Measurements from ENCODE around the gene DRGX.

Gene DRGX

DNA sequence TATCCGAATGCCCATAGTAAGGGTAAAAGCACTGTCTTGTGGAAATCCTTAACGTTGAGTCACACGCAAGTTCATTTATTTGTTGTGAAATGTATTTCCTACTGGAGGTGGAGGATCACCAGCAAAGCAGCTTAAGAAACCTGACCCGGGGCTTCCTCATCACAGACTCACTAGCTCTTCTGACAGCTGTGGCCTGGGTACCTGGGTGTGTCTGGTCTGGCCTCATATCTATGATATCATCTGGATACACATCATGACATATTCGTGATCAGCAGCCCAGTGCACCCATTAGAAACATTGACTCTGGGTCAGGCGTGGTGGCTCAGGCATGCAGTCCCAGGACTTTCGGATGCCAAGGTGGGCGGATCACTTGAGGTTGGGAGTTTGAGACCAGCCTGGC lies 8.8 kb downstream of the DRGX start:
- no peaks in the 10 kb centered on the region for H3K9me3 ChIP-seq (replicated peaks in 1 of 11)
- H3K9ac ChIP-seq, result no peak overlapping the region
- H4K20me1 ChIP-seq, result peaks cover 0 to 4% (median 0%) of the 10 kb centered on the region in 11 experiments; a peak in 1 of 22 replicates
- H3K4me2 ChIP-seq, result no peak overlapping the region
- no peak overlapping the region for H3K4me3 ChIP-seq
- H3K27ac ChIP-seq, result no peak overlapping the region
- no peak for TF ChIP-seq Cebpa-rat (IDR thresholded peaks at IDR 0.05)
- no peaks in the 10 kb centered on the region for H3K27me3 ChIP-seq
- H3K4me1 ChIP-seq, result peaks cover 0 to 17% (median 12%) of the 10 kb centered on the region in 10 experiments; a peak in 17 of 20 replicates
- no peaks in the 10 kb centered on the region for H3K36me3 ChIP-seq

GRCh38 chr10:49385939-49386922 lies 9.7 kb downstream of the DRGX start:
- Histone ChIP-seq H4K20me1 (peaks cover 0 to 4% (median 0%) of the 10 kb centered on the region in 11 experiments; a peak in 2 of 22 replicates), H3K36me3 (no peaks in the 10 kb centered on the region), H3K9me3 (replicated peaks in 1 of 11) (no peaks in the 10 kb centered on the region), H3K9ac (no peak overlapping the region), H3K27ac (no peak overlapping the region), H3K4me2 (no peak overlapping the region), H3K4me1 (peaks cover 0 to 25% (median 20%) of the 10 kb centered on the region in 10 experiments; a peak in 17 of 20 replicates), H3K4me3 (no peak overlapping the region), H3K27me3 (no peaks in the 10 kb centered on the region)
- TF ChIP-seq Cebpa-rat (IDR thresholded peaks at IDR 0.05), result no peak

- no peak overlapping the region for H3K4me3 ChIP-seq
Observed at GRCh38 chr10:49384268-49384953, 11.5 kb downstream of the DRGX start.

DNA sequence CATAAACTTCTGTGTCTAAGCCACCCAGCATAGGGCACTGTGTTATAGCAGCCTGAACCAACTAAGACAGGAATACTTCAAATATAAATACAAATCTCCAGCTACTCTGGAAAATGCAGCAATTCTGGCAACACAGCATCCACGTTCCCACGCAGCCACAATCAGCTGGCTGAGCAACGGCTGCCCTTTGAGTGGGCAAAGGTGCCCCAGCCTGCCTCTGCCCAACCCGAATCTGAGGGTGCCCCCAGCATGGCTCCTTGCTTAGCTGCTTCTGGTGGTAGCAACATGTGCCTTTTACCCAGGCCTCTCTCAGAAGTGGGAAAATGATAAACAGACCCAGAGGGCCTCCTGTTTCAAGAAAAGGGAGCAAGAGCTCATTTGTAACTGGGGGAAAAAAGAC lies 12.0 kb downstream of the DRGX start:
- no peak overlapping the region for H3K4me3 ChIP-seq
- TF ChIP-seq Cebpa-rat (IDR thresholded peaks at IDR 0.05), result no peak
- peaks cover 0 to 29% (median 22%) of the 10 kb centered on the region in 10 experiments; a peak in 17 of 20 replicates for H3K4me1 ChIP-seq
- peaks cover 0 to 4% (median 0%) of the 10 kb centered on the region in 11 experiments; a peak in 2 of 22 replicates for H4K20me1 ChIP-seq
- no peak overlapping the region for H3K27ac ChIP-seq
- H3K36me3 ChIP-seq, result no peaks in the 10 kb centered on the region
- H3K4me2 ChIP-seq, result peak overlapping the region in 1 of 11 experiments; percentile 64; a peak in 1 of 22 replicates
- H3K27me3 ChIP-seq, result no peaks in the 10 kb centered on the region
- no peaks in the 10 kb centered on the region for H3K9me3 ChIP-seq (replicated peaks in 1 of 11)
- no peak overlapping the region for H3K9ac ChIP-seq

More at GRCh38 chr10:49384268-49384953, 11.5 kb downstream of the DRGX start:
- no peak for TF ChIP-seq Cebpa-rat (IDR thresholded peaks at IDR 0.05)
- H3K27ac ChIP-seq, result no peak overlapping the region
- H3K36me3 ChIP-seq, result no peaks in the 10 kb centered on the region
- peaks cover 0 to 29% (median 22%) of the 10 kb centered on the region in 10 experiments; a peak in 17 of 20 replicates for H3K4me1 ChIP-seq
- no peak overlapping the region for H3K4me2 ChIP-seq
- no peak overlapping the region for H3K9ac ChIP-seq
- H3K9me3 ChIP-seq (replicated peaks in 1 of 11), result no peaks in the 10 kb centered on the region
- H3K27me3 ChIP-seq, result no peaks in the 10 kb centered on the region
- peaks cover 0 to 4% (median 0%) of the 10 kb centered on the region in 11 experiments; a peak in 2 of 22 replicates for H4K20me1 ChIP-seq

GRCh38 chr10:49382826-49383225 lies 13.1 kb downstream of the DRGX start:
- H3K9me3 ChIP-seq (replicated peaks in 1 of 11), result no peaks in the 10 kb centered on the region
- H3K4me3 ChIP-seq, result no peak overlapping the region
- H4K20me1 ChIP-seq, result peaks cover 0 to 4% (median 0%) of the 10 kb centered on the region in 11 experiments; a peak in 2 of 22 replicates
- no peak for TF ChIP-seq Cebpa-rat (IDR thresholded peaks at IDR 0.05)
- no peak overlapping the region for H3K9ac ChIP-seq
- H3K4me2 ChIP-seq, result peak overlapping the region in 9 of 11 experiments; percentile 16 to 74 (median 61); a peak in 14 of 22 replicates
- H3K27ac ChIP-seq, result no peak overlapping the region
- peaks cover 0 to 29% (median 22%) of the 10 kb centered on the region in 10 experiments; a peak in 17 of 20 replicates for H3K4me1 ChIP-seq
- no peaks in the 10 kb centered on the region for H3K27me3 ChIP-seq
- H3K36me3 ChIP-seq, result no peaks in the 10 kb centered on the region

GRCh38 chr10:49382226-49382625 lies 13.7 kb downstream of the DRGX start:
- Histone ChIP-seq H3K4me1 (peaks cover 0 to 29% (median 22%) of the 10 kb centered on the region in 10 experiments; a peak in 17 of 20 replicates), H3K9me3 (replicated peaks in 1 of 11) (no peaks in the 10 kb centered on the region), H3K4me3 (no peak overlapping the region), H4K20me1 (peaks cover 0 to 4% (median 0%) of the 10 kb centered on the region in 11 experiments; a peak in 2 of 22 replicates), H3K4me2 (peak overlapping the region in 9 of 11 experiments; percentile 16 to 74 (median 61); a peak in 19 of 22 replicates), H3K27me3 (no peaks in the 10 kb centered on the region), H3K27ac (no peak overlapping the region), H3K36me3 (no peaks in the 10 kb centered on the region), H3K9ac (no peak overlapping the region)
- no peak for TF ChIP-seq Cebpa-rat (IDR thresholded peaks at IDR 0.05)

GRCh38 chr10:49381111-49381900 lies 14.6 kb downstream of the DRGX start:
- TF ChIP-seq Cebpa-rat (IDR thresholded peaks at IDR 0.05), result no peak
- Histone ChIP-seq H3K4me3 (no peak overlapping the region), H3K36me3 (no peaks in the 10 kb centered on the region), H4K20me1 (peaks cover 0 to 3% (median 0%) of the 10 kb centered on the region in 11 experiments; a peak in 2 of 22 replicates), H3K4me2 (peak overlapping the region in 9 of 11 experiments; percentile 16 to 74 (median 61); a peak in 17 of 22 replicates), H3K4me1 (peaks cover 0 to 29% (median 22%) of the 10 kb centered on the region in 10 experiments; a peak in 17 of 20 replicates), H3K27me3 (no peaks in the 10 kb centered on the region), H3K9me3 (replicated peaks in 1 of 11) (no peaks in the 10 kb centered on the region), H3K27ac (0 out of 22 replicates have a peak overlapping the region, but pooled peaks of 1 of the 11 experiments have one; percentile 1), H3K9ac (no peak overlapping the region)
